H4 (cell line): Measurements from ENCODE around the gene PREX1. TPM values are rescaled to one million over a fixed set of nuclear protein-coding genes. Genes with fewer than 3 reads are reported as not detected.

Experiments used
- DNase-seq: peaks from one replicate; pipeline ENCODE4 v3.0.0-alpha.2; 2015; ENCODE audit warnings: low spot score
- total RNA-seq: library from RNA; depleted of rRNA; stranded (reverse); fragments of >200 nt; shearing (Covaris generic); gene quantifications from 2 replicates; pipeline ENCODE4 v1.2.3, GENCODE V29; 2014

PREX1 gene
- total RNA-seq, 1 experiment from 2014 or later = 3.1 TPM

DNA sequence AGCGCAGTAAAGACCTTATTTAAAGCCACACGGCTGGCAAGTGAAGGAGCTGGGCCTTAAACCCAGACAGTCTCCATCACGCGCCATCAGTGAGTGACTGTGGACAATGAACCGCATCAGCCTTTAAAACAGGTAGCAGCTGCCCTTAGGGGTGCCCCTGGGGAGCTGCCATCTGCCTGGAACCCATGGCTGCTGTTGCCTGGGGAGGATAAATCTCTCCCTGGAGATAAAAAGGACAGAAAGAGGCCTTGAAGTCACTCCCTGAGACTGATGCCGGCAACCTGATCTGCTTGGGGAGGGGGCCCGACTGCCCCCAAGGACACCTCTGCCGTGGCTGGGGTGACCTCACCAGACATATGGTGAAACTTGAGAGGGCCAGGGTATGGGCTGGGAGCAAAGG, 73.5 kb downstream of the PREX1 start:
- DNase-seq = no peak

DNA sequence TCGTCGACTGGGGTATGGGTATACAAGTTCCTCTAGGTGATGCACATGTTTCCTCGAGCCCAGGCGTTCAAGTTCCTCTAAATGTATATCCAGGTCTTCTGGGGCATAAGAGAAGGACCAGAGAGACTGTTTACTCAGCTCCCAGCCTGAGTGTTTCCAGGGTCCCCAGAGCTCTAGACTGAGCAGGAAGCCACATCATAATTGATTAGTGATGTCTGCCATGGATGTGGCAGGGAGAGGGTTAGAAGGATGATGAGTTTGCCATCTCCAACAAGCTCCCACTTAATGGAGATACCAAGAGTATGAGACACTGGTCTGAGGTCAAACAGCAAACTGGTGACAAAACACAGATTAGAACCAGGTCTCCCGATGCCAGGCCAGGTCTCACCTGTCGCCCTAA, 74.8 kb downstream of the PREX1 start:
- DNase-seq = no peak

DNA sequence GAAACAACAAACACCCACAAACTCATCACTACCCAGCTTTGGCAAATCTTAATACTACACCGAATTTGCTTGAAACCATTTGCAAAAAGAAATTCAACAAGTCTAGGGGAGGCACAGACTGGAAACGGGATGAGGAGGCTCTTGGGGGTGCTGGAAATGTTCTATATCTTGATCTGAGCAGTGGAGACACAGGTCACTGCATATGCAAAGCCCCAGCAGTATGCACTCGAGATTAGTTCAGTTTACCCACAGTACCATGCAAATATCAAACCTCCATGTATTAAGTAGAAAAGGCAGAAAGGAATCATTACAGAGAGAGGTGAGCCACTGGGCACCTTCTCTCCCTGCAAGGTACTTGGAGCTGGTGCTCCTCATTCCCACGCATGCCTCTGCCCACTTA, 75.9 kb downstream of the PREX1 start:
- DNase-seq = no peak

DNA sequence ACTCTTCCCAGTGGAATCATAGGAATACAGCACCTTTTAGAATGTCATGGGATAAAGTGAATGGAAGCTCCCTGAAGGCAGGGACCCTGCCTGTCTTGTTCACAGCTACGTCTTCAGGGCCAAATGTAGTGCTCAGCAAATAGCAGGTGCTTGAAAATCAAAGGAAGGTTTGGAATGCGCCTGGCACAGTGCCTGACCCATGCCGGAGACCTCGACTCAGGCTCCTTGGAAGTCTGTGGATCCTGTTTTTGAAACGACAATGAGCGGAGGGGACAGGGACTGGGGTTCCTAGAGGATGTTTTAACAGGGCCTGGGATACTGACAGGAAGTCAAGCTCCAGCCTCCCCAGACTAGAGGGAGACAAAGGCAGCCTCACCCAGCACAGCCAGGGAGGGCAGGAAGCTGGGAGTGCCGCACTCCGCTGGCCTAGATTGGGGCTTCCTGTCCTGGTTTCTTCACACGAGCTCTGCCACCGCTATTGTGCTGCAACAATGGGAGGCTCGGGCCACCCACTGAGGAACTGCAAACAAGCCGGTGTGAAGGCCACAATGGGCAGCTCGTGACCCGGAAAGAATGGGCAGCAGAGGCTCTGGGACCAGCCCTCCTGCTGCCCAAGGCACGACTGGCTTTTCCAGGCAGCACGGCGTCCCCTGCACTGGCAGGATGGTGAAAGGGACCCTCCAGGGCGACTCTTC, 76.7 kb downstream of the PREX1 start:
- DNase-seq = no peak

DNA sequence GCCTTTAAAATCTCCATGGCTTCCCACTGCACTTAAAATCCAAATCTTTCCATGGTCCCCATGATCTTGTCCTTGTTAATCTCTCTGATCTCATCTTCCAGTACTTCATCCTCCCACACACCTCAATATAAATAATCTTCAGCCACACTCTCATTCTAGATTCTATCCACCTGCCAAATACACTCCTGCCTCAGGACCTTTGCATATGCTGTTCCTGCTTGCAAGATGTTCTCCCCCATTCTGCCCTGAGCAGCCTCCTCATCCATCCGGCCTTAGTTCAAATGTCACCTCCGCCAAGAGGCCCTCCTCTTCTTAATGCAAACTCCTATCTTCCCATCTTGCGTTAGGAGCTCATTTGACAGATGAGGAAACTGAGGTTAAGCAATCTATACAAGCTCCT, 77.4 kb downstream of the PREX1 start:
- no peak for DNase-seq

DNA sequence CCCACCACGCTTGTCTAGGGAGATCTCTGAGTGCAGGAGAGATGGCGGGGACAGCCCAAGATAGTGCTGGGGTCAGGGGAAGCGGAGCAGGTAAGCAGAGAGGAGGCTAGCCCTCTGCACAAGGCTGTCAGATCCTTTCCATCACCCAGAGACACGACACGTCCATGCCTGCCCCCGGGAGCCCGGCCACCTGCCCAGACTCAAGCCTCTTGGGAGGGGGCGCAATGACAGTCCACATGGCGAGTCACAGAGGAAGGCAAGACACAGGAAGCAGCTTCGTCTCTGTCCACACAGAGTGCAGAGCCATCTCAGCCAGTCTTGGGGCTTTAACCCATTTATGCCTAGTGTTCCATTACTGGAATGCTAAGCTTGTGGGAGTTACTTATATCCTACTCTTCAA, 78.4 kb downstream of the PREX1 start:
- DNase-seq = no peak

DNA sequence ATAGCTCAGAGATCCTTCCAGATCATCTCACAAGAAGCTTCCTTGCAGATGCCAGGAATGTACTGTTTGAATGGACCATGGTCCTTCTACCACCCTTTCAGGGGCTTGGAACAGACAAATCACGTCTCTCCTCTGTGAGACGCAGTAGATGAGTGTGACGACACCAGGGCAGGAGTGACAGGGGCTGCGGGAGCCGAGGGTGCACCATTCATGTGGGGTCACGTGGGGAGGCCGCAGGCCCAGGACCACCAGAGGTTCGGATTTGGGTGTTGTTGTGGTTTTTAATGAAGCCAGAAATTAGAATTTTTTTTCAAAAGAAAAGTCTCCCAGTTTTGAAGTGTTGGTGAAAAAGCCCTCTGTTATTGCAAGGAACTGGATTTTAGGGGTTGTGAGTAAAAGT, 79.2 kb downstream of the PREX1 start:
- no peak for DNase-seq

DNA sequence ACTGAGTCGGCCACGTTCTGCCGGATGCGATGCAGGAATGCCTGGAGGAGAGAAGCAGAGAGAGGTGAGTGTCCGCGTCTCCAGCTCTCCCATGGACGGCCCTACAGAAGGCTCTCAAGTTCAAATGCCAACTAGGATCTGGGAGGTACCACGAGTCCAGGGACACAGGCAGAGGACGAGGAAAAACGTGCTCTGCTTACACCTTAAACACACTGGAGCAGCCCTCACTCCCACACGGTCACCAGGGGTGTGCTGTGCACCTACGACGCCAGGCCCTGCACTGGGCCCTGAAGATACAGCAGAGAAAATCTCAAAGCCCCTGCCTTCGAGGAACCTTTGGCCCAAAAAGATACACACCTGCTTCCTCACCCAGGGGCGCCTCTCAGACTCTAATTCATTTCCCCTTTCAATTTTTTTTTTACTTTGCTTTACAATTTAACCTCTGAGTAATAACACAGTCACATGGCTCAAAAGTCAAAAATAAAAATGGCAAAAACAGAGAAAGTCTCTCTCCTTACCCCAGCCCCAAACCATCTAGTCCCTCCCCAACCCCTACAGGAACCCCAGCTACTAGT, 79.9 kb downstream of the PREX1 start:
- DNase-seq = no peak

DNA sequence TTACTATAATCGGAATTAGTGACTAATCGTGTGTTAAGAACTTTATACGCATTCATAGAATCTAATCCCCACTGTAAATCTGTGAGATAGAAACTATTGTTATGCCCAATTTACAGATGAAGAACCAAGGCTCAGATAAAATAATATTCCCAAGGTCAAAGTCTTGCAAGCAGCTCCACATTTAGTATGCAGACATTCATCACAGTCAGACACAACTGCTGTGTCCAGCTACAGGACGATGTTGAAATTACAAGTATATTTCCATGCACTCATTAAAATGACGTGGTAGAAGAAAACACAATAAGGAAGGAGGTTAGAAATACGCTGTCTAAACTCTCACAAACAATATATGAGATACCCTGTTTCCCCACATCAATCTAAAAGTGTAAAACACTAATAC, 82.5 kb downstream of the PREX1 start:
- DNase-seq = no peak

DNA sequence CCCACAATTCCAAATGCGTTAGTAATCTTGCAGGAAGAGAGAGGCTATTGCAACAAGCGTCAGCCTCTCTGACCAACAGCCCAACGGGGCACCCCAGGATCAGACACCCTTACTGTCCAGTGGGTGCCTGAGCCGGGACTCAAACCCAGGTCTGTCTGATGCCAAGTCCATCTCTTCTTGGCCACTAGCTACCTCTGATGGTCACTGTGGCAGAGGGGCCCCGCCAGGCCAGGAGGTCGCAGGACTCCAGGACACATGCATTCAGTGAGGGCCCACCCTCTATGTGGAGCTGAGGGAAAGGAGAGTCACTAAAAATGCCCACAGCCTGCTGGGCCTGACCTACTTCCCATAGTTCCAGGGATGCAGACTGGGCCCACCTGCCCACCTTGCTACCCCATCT, 83.3 kb downstream of the PREX1 start:
- no peak for DNase-seq

DNA sequence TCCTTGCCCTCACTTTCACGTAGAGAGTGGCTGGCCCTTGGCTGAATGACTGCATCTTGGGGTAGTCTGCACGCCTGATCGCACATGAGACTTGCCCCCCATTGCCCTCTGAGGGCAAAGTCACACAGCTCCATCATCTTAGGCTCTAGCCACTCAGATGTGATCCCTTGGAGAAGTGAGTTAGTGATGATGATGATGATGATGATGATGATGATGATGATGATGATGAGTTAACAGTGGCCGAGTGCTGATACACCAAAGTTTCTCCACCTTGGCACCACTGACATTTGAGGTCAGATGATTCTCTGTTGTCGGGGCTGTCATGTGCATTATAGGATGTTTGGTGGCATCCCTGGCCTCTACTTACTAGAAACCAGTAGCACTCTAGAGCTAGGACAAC, 84.0 kb downstream of the PREX1 start:
- no peak for DNase-seq

DNA sequence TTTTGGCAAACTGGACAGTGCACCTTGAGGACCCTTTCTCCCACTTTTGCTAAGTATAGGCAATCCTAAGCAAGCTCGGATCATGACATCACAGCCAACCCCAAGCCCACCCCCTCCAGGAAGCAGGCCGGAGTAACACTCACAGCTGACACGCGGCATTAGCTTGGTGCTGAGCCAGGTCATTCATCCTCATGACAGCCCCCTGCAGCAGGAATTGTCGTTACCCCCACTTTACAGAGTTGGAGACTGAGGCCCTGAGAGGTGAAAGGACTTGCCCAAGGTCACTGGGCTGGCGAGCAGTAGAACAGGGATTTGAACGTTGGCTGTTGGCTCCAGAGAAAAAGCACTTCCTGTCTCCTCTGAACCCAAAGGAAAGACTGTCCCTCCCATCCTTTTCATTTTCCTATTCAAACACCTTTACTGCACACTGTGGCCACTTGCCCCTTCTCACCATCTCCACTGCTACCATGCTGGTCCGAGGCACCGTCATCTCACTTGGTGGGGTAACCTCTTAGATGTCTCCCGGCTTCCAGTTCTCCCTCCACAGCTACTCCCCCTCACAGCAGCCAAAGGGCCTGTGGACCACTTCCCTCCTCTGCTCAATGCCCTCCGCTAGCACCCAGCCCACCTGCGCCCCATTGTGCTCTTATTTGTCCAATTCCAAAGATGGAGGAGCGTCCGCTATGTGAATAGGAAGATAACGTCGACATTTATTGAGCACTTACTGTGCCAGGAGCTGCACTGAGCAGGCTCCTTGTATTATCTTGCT, 84.7 kb downstream of the PREX1 start:
- DNase-seq = no peak

DNA sequence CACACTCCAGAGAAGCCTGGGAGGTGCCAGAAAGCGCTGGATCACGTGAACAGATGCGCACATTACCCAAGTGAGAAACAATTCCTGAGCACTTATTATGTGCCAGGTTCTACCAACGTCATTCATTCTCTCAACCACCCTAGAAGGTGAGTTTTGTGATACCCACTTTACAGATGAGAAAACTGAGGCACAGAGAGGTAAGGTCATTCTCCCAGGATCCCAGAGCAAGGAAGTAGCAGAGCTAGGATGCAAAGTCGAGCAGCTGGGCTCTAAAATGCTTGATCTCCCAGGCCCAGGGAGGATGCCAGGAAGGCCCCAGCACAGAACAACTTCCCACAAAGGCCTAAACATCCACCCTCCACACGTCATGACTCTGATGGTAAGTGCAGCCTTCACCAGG, 85.6 kb downstream of the PREX1 start:
- no peak for DNase-seq

DNA sequence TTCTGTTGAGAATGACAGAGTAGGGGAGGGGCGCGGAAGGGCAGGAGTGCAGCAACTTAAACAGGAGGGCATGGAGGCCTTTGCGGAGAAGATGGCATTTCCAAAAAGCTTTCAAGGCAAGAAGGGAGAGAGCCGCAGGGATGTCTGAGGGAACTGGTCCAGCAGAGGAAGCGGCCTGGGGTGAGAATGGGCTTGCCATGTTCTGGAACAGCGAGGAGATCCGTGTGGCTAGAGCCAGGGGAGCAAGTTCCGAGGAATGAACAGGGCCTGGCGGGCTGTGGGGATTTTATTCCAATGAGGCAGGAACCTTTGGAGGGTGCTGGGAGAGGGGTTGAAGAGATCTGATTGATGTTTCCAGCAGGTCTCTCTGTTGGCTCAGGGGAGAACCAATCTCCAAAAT, 86.1 kb downstream of the PREX1 start:
- DNase-seq = no peak

DNA sequence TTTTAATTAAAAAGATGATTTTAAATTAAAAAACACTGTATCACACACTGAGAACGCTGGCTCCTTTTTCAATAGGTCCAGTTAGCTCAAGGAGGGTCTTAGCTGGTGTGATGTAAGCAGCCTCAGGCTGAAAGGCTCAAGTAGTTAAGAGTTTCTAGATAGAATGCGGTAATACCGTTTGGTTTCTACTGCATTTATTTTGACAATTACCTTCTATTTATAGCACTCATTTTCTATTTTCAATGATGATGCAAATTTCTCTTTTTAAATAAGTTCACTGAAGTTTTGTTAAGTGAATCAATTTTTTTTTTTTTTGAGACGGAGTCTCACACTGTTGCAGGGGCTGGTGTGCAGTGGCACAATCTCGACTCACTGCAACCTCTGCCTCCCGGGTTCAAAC, 87.1 kb downstream of the PREX1 start:
- DNase-seq = no peak

DNA sequence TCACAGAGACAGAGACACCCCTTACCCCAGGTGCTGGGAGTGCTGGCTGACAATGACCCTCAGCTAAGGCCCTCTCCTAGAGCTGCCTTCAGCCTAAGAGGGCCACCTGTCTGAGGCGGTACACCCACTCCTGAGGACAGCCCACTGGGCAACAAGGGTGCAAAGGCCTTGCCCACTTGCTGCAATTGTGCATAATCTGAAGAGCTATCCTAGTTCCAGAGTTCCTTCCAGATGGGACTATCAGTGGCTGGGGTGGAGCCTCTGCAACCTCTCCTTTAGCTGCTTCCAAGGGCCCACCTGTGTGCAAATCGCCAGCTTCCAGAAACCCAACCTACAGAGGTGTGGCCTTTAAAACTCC, 87.5 kb downstream of the PREX1 start:
- no peak for DNase-seq

DNA sequence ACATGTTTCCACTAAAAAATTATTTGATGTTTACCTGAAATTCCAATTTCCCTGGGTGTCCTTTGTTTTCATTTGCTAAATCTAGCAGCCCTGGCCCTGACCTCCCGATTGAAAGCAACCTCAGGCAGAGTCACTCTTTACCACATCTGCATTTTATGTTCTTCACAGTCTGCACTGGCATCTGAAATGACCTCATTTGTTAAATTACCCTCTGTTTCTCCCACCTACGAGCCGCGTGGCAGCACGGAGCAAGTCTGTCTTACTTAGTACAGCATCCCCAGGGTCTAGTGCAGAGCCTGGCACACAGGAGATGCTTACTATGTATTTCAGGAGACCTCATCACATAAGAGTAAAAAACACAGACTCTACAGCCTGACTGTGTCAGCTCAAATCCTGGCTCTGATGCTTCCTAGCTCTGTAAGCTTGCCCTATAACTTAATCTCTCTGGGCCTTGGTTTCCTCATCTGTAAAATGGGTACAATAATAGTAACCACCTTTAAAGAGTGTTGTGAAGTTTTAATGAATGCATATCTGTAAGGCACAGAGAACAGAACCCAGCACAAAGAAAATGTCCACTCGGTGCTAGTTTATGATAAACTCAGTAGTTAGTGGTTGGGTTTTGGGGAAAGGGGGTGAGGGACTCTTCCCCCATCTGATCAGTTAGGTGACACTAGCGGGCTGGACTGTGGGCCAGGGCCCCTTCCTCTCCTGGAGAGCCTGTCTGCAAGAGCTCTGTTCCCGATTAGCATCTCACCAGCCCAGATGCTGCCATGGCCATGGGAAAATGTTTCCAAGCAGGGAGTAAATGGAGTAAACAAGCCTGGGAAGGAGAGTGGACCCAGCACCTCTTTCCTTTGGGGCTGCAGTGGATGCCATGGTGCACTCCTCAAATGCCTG, 88.2 kb downstream of the PREX1 start:
- no peak for DNase-seq

DNA sequence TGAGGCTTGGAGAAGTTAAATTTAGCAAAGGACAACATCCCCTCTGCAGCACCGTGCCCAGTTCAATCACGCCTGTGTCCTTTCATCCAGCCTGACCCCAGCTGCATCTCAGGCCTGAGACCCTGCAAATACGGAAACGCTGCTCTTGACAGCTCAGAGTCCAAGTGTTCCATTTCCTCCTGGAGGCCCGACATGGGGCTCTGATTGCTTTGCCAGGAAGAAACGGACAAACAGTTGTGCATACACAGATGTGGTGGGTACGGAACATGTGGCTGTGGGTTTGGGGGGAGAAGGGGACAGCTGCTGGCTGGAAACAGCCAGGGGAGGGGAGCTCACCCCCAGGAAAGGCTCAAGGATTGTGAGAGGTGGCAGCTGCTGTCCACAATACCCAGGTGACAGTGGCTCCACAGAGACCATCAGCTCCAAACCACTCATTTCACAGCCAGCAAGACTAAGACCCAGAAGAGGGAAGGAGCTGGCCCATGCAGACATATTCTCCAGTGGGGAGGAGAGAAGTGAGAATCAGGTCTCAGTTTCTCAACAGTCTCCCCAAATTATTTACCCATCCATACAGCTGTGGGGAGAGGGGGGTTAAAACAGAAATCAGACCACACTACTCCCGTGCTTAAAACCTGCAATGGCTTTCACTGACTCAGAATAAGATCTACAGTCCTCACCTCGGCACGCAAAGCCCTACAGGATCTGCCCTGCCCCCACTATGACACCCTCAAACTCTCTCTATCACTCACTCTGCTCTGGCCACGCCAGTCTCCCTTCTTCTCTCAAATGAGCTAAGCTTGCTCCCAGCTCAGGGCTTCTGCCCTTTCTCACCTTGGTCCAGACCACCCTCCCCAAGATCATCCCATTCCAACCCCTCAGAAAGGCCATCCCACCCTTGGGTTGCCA, 89.1 kb downstream of the PREX1 start:
- DNase-seq = no peak

DNA sequence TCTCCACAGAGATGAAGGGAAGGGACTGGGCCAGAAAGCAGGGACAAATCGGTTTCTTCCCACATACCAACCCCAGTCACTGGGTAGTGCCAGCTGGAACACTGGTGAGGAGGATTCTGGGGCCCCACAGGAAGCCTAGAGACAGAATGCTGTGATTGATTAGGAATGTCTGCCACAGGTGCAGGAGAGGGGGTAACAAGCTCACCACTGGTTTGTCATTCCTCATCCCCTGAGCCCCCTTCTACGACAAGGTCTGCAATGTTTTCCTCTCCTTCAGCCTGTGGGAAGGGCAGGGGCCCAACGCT, 89.8 kb downstream of the PREX1 start:
- DNase-seq = no peak

DNA sequence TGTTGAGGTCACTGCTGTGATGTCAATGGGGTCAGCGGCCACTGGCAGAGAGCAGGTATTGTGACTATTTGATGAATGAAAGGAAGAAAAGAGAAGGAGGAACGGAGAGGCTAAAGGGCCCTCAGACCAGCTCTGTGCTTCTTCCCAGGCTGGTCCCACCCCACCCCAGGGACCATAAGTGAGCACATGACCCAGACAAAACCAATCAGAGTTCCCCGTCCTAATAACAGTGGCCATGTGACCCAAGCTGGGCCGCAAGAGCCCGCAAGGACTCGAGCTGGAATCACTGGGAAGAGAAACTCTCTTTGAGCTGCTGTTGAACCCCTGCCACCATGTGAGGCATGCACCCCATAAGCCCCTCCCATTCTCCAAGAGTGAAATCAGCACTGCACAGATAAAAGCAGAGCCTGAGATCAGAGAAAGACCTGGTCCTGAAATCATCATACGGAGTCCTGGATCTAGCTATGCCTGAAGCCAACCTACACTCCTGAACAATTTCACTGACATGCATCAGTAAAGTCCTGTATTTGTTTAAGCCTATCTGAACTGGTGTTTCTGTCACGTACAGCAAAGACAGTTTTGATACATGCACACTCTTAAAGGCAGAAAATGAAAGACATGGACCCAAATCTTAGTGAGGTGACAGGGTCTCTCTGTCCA, 90.2 kb downstream of the PREX1 start:
- DNase-seq = no peak

DNA sequence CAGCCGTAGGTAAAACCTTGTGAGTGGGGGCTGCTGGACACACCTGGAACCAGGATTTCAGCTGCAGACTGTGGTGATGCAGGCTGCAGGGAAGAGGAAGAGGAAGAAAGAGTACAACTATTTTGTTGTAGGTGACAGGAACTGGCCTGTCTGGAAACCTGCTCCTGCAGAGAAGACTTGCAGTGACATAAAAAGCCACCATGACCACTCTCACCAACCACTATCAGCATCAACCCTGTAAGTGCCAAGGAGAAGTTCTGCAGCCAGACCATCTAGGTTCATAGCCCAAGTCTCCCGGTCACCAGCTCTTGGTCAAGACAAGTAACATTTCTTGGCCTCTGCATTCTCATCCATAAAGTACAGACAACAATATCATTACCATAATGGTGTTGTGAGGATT, 91.2 kb downstream of the PREX1 start:
- no peak for DNase-seq
